Erythroblast (primary cell): ENCODE results near the gene ANKH.

Experiments
- GATA1 ChIP-seq: IDR thresholded peaks from 2 replicates; pipeline ENCODE4 v1.6.1; 2011; ENCODE audit warnings: low read depth, mild to moderate bottlenecking, control low read depth, low read length, moderate library complexity
- POLR2A ChIP-seq: IDR thresholded peaks from 2 replicates; pipeline ENCODE4 v1.6.1; 2011; ENCODE audit warnings: mild to moderate bottlenecking, low read length

GRCh38 chr5:14696851-14697250 lies 174.7 kb downstream of the ANKH start:
- TF ChIP-seq POLR2A (no peak), GATA1 (no peak)
